ENCODE results near the gene C5orf46.

- TF ChIP-seq CTCF (IDR thresholded peaks at IDR 0.05) (no peak), EP300 (IDR thresholded peaks at IDR 0.05) (no peak), POLR2A (IDR thresholded peaks at IDR 0.05) (no peak)
Measured at GRCh38 chr5:147842869-147843268, 63.5 kb downstream of the C5orf46 start.
